DMS79 treated with DMSO at 0.1 percent for 48 hours (cell line): ENCODE measurements around the gene GALR1.
"Not testable (repeated sequence)": the region's sequence is repeated elsewhere in the genome, so short reads cannot be mapped to it uniquely, and the experiment has no call there.

Experiments used
- DNase-seq: peaks from one replicate; lab custom pipeline; 2025; lab: John Stamatoyannopoulos, UW

GALR1 gene

DNA sequence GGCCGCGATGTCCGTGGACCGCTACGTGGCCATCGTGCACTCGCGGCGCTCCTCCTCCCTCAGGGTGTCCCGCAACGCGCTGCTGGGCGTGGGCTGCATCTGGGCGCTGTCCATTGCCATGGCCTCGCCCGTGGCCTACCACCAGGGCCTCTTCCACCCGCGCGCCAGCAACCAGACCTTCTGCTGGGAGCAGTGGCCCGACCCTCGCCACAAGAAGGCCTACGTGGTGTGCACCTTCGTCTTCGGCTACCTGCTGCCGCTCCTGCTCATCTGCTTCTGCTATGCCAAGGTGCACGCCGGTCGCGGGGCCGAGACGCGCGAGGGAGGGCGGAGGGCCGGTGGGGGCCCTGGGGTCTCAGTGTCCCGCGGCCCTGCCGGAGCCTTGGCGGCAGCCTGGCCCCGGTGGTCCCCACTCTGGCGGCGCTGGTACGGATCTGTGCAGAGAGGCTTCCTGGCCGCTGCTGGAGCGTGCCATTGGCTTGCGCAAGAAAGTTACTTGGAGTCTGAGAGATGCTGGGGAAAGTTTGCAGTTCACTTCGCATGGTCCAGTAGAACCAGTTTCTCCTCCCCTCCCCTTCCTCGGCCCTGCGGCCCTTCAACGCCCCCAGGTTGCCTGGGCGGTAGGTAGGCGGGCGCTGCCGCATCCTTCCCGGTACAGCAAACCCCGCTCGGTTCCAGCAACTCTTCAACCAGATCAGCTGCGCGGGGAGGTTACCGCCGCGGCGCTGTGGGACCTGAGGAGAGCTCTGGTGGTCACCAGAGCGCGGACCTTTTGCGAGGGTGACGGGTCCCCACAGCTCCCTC lies 1.5 kb downstream of the GALR1 start:
- no peak for DNase-seq

GRCh38 chr18:77251730-77252050 lies 2.0 kb downstream of the GALR1 start:
- DNase-seq = no peak

DNA sequence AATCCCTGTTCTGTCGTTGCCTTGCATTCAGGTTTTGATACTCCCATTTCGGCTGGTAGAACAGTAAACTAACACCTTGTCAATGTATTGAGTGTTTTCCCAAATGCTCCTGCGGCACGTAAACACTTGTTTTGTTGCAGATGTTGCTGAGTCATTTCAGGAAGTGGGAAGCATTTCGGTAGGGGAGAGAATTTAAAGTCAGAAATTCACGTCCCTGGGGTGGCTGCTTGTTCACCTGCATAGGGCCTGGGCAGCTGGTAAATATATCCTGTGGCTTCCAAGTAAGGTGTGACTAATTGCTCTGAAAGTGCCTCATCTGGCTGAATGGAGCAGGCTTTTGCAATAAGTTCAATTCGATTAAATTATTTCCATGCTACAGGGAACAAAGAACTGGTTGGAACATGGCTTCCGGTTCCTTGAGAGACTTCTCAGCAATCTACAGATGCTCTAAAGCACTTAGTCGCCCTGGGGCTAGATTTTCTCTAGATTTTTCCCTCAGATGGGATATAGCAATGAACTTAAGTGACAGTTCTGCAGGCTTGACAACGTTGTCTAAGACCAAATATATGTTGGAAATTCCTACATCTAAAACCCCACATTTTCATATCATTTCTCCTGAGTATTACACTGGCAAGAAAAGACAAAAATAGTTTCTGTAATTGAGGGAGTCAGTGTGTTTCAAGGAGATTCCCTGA lies 5.2 kb downstream of the GALR1 start:
- DNase-seq = no peak

GRCh38 chr18:77255426-77256105 lies 5.9 kb downstream of the GALR1 start:
- DNase-seq = no peak

GRCh38 chr18:77262643-77263465 lies 13.2 kb downstream of the GALR1 start:
- DNase-seq = no peak

GRCh38 chr18:77263466-77263763 lies 13.8 kb downstream of the GALR1 start:
- no peak for DNase-seq

DNA sequence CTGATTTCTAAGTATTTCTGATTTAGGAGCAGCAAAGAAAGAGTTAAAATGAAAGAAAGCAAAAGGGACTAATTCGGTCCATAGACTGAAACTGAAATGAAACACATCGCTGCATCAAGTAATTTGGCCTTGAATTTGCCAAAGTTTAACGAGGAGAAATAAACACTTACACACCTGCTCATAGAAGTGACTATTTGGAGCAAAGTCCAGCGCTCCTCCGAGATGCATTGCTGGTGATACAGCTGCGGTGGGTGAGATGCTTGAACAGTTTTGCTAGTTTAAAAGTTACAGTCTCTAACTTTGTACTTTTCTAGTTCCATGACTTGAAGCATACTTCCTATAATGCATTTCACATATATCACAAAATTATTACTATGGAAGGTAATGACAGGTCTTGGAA lies 18.3 kb downstream of the GALR1 start:
- no peak for DNase-seq

DNA sequence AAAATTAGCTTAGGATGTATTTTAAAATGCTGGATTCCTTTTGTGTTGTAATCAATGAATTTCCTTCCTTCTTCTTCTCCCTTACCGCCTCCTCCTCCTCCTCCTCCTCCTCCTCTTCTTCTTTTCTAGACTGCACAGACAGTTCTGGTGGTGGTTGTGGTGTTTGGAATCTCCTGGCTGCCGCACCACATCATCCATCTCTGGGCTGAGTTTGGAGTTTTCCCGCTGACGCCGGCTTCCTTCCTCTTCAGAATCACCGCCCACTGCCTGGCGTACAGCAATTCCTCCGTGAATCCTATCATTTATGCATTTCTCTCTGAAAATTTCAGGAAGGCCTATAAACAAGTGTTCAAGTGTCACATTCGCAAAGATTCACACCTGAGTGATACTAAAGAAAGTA lies 18.8 kb downstream of the GALR1 start:
- DNase-seq = no peak

DNA sequence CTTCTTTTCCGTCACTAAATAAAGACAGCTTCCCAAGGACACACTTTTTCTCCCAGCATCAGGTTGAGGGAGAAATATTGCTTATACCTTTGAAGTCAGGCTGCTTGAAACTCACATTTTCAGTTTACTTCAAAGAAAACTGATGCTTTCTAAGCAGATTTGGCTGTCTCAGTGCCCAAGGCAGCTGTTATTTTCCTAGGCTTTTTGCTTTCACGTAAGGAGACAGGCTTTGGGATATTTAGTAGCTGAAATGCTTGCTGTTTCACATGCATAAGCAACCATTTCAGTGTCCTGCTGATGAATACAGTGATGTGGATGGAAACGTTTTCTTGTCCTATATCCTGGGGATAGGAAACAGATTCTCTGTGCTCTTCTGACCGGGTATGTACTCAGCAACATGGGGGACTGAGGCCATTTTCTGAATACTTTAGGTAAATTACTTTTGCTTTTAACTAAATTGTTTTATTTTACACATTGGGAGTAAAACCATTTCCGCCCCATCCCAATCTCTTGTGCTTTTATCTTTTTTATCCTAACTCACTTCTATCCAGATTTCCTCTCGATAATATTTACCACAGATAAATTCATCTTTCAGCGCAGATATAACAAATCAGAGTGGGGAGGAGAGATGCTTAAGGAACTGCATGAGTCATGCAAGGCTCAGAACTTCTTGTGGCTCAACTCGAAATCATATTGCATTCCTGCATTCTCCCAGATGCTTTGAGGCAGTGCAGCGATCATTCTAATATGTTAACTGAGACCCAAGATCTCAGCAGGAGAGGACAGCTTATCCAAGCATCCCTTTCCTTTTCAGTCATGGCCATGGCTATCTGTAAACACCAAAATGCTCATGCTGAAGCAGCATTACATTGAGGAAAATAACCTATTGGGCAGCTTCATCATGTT lies 22.2 kb downstream of the GALR1 start:
- DNase-seq = no peak

DNA sequence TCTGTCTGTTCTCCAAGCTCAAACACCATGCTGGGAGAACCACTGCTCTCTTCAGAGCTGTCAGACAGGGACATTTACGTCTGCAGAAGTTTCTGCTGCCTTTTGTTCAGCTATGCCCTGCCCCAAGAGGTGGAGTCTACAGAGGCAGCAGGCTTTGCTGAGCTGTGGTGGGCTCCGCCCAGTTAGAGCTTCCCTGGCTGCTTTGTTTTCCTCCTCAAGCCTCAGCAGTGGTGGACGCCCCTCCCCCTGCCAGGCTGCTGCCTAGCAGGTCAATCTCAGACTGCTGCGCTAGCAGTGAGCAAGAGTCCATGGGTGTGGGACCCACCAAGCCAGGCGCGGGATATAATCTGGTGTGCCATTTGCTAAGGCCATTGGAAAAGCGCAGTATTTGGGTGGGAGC lies 41.2 kb downstream of the GALR1 start:
- DNase-seq = not testable (repeated sequence)

GRCh38 chr18:77298172-77298571 lies 48.5 kb downstream of the GALR1 start:
- DNase-seq = no peak

DNA sequence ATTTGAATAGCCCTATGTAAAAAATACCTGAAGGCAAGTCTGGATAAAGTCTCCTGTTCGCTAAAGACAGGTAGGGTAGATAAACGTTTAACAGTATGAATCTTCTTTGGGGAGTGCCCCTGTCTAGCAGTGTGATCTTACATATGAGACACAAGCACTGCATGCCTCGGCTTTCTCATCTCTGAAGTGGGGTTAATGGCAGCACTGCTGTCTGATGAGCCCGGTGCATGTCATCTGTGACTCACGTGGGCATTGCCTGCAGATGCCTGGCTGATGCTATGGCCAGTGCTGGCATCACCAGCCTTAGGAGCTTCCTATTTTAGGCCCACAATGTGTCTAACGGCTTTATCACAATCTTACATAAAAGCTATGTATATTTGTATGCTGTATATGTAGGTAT lies 50.1 kb downstream of the GALR1 start:
- no peak for DNase-seq

DNA sequence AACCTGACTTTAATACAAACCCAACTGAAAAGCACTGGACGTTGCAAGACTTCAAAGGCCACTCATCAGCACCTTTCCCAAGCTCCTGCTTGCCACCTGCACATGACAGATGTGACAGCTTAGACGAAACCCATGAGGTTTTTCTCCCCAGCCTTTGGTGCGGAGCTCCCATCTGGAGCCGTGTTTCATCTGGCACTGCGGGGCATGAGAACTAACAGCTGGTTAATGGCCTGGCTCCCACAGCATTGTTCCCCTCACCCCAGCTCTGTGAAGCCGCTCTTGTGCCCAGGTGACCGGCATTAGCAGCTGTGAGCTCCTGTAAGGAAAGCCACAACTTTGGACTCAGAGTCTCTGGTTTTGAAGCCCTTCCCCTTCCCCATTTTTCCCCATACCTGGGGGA lies 50.9 kb downstream of the GALR1 start:
- DNase-seq = no peak

- no peak for DNase-seq
These were observed 54.6 kb downstream of the GALR1 start for GRCh38 chr18:77304268-77304667.

GRCh38 chr18:77305676-77306075 lies 56.0 kb downstream of the GALR1 start:
- no peak for DNase-seq

DNA sequence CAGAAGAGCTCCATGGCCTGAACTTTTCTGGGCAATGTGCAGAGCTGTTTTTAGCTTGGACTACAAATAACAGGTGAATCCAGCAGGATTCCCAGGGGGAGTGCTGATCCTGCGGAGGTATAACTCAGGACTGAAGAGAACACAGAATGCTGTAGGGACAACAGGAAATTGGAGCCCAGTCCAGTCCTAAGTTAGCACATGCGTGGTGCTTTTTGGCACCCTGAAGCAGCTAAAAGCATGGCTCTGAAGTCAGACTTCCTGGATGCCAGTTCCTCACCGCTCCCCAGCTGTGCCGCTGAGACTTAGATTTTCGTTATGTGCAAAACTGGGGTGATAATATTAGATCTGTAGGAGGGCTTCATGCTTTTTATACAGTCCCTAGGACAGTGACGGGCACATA lies 58.6 kb downstream of the GALR1 start:
- no peak for DNase-seq

DNA sequence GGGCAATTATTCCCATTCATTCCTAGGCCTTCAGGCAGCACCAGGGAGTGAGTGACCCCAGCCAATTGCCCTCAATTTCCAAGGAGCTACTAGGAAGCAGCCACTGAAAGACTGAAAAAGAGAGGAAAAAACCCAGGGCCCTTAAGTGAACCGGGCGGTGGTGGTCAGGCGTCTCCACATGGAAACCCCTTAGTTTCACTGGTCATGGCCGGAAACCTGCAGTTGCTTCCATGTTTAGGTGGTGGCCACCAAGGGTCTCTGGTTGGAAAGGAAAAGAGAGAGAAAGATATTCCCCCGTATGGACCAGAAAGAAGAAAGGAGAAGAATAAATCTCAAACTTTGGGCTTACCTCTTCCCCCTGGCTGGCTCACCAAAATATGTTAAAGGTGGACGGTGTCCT lies 64.9 kb downstream of the GALR1 start:
- no peak for DNase-seq

DNA sequence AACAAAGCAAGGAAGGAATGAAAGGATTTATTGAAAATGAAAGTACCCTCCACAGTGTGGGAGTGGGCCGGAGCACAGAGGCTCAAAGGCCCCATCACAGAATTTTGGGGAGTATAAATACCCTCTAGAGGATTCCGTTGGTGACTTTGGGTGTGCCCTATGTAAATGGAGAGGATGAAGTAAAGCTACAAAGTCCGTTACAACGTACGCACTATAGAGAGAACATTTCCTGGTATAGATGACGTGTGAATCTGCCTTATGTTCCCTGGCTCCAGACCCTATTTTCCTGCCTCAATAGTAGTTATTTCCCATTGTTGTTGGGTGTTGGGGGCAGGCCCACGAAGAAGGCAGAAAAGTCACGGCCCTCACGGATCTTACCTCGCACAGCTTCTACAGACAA lies 65.3 kb downstream of the GALR1 start:
- DNase-seq = no peak

- DNase-seq = no peak
These were observed 66.4 kb downstream of the GALR1 start for GRCh38 chr18:77316008-77316407.

GRCh38 chr18:77316641-77317040 lies 67.0 kb downstream of the GALR1 start:
- no peak for DNase-seq

GRCh38 chr18:77320971-77321559 lies 71.4 kb downstream of the GALR1 start:
- peak; percentile 70 for DNase-seq
